SW 1271 (cell line): ENCODE measurements around the gene EPHB1.
"Not testable (repeated sequence)": the region's sequence is repeated elsewhere in the genome, so short reads cannot be mapped to it uniquely, and the experiment has no call there.

Experiments used
- DNase-seq, 2 experiments: peaks; one replicate each; lab custom pipeline; 2025; lab: John Stamatoyannopoulos, UW

EPHB1 gene

GRCh38 chr3:135084405-135084804 lies 289.3 kb downstream of the EPHB1 start:
- no peak for DNase-seq

DNA sequence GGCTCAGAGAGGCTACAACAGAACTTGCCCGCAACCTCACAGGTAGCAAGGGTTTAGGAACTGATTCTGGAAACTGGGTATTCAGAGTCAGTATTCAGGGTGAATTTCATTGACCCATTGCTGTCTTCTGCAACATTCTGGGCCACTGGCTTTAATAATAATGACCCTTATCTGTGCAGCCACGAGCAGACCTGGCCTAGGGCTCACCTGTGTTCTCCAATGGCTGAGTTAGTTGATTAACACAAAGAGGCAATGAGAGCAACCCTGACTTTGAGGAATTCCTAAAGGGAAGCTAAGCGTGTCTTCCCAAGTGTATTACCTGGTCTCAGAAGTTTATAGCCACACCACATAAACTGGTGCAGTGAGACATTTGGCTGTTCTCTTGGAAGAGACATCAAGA lies 289.9 kb downstream of the EPHB1 start:
- DNase-seq: no peak

DNA sequence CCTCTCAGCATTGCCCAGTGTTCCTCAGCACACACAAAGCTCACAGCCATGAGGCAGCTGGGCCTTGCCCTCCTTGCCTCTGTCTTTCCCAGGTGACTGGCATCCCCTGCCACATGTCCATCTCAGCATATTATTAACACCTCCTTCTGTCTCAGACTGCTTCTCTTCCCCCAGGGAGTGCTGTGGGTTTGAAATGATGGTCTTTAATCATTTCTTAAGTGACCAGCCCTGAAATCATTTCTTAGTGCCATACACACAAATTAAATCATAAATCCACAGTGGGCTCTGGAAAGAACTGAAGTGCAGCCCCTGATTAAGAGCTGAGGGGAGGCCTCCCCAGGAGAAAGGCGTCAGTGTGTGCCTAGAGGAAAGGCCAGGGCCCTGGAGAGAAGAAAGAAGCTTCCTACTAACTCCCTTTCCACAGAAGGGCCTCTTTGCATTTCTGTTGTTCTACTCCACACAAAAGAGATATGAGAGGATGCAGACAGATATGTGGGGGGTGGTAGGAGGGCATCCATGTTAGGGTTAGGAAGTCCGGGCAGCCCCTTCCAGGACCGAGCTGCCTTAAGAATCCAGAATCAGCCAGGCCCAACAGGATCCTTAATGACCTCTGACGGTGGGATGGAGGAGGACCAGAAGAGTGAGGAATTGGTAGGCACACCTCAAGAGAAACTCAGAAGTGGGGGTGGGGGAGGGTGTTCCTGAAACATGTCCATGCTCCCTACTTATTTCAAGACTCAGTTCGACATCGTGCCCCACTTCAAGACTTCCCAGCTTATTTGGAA lies 290.8 kb downstream of the EPHB1 start:
- no peak for DNase-seq

GRCh38 chr3:135087782-135088181 lies 292.7 kb downstream of the EPHB1 start:
- no peak for DNase-seq

- DNase-seq: no peak
Measured at GRCh38 chr3:135089451-135089850, 294.4 kb downstream of the EPHB1 start.

- no peak for DNase-seq
Measured at GRCh38 chr3:135090020-135090717, 295.1 kb downstream of the EPHB1 start.

- no peak for DNase-seq
Measured at GRCh38 chr3:135091946-135092345, 296.9 kb downstream of the EPHB1 start.

DNA sequence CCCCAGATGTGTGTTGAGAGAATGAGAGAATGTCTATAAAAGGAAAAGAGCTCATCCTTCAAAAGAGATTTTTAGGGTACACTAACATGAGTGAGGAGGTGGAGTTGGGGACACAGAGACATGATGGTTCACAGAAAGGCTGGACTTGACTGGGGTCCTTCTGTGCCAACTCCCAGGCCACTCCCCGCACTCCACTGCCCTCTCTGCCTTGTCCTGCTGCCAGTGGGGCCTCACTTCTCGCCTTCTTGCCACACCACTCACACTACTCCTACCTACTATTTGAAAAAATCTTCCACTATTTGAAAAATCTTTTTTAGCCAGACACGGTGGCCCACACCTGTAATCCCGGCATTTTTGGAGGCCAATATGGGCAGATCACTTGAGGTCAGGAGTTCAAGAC lies 298.1 kb downstream of the EPHB1 start:
- DNase-seq: no peak

DNA sequence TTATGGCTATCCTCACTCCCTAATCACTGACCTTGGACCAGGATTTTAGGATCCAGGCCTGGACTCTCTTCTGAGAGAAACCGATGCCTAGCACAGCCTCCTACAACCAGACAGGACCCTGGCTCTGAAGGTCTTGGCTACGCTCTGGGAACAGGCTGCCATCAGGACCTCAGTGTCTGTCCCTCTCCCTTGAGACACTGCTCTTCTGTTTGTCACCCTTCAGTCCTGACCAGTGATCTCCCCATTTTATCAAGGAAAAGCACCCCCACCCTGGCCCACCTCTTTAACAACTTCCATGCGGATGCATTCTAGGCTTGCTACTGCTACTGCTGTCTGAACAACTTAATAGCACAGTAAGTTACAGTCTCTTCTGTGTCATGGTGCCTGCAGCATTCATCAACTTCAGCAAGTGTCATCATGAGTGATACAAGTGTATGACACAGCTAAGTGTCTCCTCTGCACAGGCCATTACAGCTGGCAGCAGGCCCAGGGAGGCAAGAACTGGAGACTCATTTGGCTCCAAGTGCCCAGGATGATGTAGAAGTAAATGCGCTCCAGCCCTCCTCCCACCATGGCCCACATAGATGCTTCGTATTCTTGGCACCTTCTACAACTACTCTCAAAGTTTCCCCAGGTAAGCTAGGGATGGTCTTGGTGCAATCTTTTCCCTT lies 302.4 kb downstream of the EPHB1 start:
- no peak for DNase-seq

GRCh38 chr3:135099734-135100355 lies 304.8 kb downstream of the EPHB1 start:
- DNase-seq: no peak

DNA sequence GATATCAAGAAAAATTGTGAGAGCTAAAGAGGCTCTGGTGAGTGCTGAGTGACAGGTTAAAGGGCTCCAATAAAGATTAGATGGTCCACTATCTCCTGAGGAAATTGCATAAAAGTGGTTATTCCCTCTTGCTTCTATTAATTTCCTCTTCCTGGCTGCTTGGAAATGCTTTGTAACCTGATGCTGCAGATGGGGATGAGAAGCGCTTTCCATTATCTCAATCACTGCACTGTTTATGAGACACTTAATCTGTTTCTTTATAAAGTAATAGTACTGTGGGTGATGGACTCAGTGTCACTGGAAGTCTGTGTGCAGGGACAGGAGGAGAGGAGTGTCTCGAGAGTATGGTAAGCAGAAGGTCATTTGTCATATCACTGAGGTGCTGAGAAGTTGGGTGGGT lies 305.3 kb downstream of the EPHB1 start:
- DNase-seq: no peak

DNA sequence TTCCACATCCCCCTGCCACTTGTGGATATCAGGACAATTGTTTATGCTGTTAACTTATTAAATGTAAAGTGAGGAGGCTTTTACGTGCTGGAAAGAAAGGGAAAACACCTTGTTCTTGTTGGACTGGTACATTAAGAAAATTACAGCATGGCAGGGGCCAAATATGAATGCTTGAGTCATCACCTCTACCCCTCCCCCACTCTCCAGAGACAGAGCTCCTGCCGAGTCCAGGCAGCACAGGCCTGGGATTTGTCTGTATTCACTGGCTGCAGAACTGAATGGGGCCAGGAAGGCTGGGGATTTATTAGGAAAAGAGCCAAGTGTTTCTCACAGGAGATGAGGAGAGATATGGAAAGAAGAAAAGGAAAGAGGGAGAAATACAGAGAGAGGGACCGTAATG lies 308.9 kb downstream of the EPHB1 start:
- no peak for DNase-seq

GRCh38 chr3:135106445-135106844 lies 311.4 kb downstream of the EPHB1 start:
- DNase-seq: no peak

GRCh38 chr3:135107043-135107442 lies 312.0 kb downstream of the EPHB1 start:
- no peak for DNase-seq

DNA sequence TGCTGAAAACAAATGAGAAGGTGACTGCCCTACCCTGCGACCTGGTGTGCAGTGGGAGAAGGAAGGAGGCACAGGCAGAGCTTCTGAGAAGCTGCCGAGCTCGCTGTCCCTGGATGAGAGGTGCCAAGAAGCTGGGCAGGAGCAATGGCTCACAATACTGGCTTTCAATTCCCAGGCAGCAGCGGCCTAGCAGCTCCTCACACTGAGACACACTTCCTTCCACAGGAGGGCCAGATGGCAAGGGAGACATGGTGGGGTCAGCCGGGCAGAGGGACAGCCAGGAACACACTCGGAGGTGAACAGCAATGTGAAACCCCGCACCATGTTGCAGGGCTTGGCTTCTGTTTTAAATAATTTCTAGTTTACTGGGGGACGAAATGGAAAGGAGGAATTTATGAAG lies 314.6 kb downstream of the EPHB1 start:
- DNase-seq: no peak

DNA sequence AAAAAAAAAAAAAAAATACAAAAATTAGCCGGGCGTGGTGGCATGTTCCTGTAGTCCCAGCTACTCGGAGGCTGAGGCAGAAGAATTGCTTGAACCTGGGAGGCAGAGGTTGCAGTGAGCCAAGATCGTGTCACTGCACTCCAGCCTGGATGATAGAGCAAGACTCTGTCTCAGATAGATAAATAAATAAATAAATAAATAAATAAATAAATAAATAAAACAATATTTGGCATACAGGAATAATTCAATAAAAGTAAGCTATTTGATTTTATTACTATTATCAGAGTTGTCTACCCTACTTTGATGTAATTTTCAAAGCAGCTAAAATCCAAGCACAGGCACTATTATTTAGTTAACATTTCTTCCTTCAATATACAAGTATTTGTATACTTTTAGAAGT lies 319.5 kb downstream of the EPHB1 start:
- not testable (repeated sequence) for DNase-seq

GRCh38 chr3:135117977-135118376 lies 322.9 kb downstream of the EPHB1 start:
- no peak for DNase-seq

GRCh38 chr3:135118792-135119191 lies 323.7 kb downstream of the EPHB1 start:
- DNase-seq: no peak

DNA sequence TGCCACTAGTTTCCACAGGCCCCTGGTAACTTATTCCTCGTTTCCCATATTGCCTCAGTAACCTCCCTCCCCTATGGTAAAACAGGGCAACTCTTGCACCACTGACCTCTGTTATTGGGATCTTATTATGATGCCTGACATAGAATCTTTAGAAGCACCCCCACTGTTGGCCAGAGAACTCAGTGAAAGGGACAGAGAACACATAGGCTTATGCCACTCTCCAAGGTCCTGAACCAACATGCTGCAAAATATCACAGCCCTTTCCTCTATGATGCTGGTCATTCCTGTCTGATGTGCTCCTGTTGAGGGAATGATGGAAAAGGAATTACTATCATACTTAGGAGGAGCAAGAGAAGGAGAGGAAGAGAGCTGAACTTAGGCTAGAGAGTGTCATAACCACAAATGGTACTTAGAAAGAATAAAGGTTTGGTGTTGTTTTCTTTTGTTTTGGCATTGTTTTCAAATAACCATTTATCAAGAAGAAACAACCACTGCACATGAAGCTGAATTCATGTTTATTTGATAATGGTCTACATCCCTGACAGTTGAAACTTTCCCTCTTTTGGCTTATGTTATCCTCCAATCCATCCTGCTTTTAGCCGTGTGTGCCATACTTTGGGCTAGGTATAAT lies 330.2 kb downstream of the EPHB1 start:
- no peak for DNase-seq

DNA sequence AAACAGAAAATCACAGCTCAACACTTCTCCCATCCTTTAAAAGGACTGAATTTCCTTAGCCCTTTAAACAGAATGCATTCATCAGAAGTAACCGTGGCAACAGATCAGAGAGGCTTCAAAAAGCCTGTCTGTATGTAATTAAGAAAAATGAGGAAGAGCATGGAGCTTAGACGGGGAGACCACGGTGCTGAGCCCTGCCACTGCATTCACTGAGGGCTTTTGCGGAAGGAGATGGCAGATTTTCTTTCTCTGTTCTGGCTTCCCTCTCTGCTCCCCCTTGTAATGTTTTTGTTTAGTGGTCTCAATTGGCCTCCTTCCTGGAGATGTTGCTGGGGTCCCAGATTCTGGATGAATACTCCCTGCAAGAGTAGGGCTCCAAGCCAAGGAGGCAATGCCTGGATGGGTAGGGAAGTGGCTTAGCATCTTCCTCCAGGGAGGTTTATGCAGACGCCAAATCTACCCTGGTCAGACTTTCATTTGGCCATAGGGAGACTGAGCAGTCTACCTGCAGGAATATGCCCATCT lies 332.9 kb downstream of the EPHB1 start:
- DNase-seq: no peak

DNA sequence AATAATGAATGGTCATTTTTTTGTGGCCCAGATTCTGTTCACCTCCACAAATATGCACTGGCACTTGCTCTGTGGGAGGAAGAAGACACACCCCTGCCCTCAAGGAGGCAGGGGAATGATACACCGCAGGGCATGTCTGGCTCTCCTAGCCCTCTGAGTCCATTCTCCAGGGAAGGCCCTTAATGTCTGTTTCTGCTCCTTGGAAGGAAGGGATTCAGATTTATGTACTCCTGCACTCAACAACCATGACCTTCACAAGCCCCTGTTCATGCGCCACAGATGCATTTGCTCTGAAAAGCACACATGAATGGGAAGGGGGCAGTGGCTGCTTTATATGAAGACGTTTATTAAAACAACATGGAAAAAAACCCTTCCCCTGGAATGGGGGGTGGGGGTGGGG lies 333.8 kb downstream of the EPHB1 start:
- no peak for DNase-seq

GRCh38 chr3:135131290-135131689 lies 336.2 kb downstream of the EPHB1 start:
- no peak for DNase-seq
